PC-3 (cell line): ENCODE data around the gene SLC13A3. TPM values are rescaled to one million over a fixed set of nuclear protein-coding genes. Genes with fewer than 3 reads are reported as not detected.

ENCODE experiments used
- ATAC-seq: fragments of 200-7000 bp; cut with Tn5 transposase; 2 replicates; pipeline ENCODE4 v1.9.1; 2020; ENCODE audit warnings: mild to moderate bottlenecking, moderate library complexity
- BruUV-seq: library from RNA; stranded (reverse); fragments of 400-500 nt; replicated peaks from 2 replicates; lab custom pipeline; 2021; lab: Mats Ljungman, UMichigan
- CTCF ChIA-PET: fragments of 300-600 bp; sonication (Branson Sonifier 250); formaldehyde crosslinking; loops from one replicate; lab custom pipeline; 2022; ENCODE audit warnings: antibody characterized with exemption; lab: Charles Lee
- POLR2A ChIA-PET: fragments of 300-600 bp; sonication (Branson Sonifier 250); formaldehyde crosslinking; loops from one replicate; lab custom pipeline; 2022; ENCODE audit warnings: antibody characterized with exemption; ENCODE audit not compliant: unreplicated experiment; lab: Charles Lee
- DNase-seq: peaks from one replicate; pipeline ENCODE4 v3.0.0-alpha.2; 2015
- H2AFZ ChIP-seq: fragments of 300-600 bp; sonication (generic); 2 replicates; pipeline ENCODE4 v1.6.0; 2016; ENCODE audit warnings: antibody characterized with exemption, low read length
- H3F3A ChIP-seq: fragments of 300-600 bp; sonication (generic); one replicate; pipeline ENCODE4 v1.6.0; 2017; ENCODE audit warnings: antibody characterized with exemption, low read length, control low read depth, mild to moderate bottlenecking; ENCODE audit not compliant: unreplicated experiment
- H3K27ac ChIP-seq: fragments of 300-600 bp; sonication (generic); 2 replicates; pipeline ENCODE4 v1.5.1; 2016; ENCODE audit warnings: mild to moderate bottlenecking, low read length
- H3K27me3 ChIP-seq: fragments of 300-600 bp; sonication (generic); 2 replicates; pipeline ENCODE4 v1.6.1; 2016; ENCODE audit warnings: low read length, mixed read lengths
- H3K36me3 ChIP-seq: fragments of 300-600 bp; sonication (generic); 2 replicates; pipeline ENCODE4 v1.6.1; 2016; ENCODE audit warnings: low read depth, mixed run types, low read length, mixed read lengths
- H3K4me1 ChIP-seq: fragments of 300-600 bp; sonication (generic); 2 replicates; pipeline ENCODE4 v1.5.1; 2016; ENCODE audit warnings: low read length; ENCODE audit not compliant: insufficient read depth
- H3K4me2 ChIP-seq: fragments of 300-600 bp; sonication (generic); 2 replicates; pipeline ENCODE4 v1.6.0; 2016; ENCODE audit warnings: low read length
- H3K4me3 ChIP-seq: fragments of 300-600 bp; sonication (generic); 2 replicates; pipeline ENCODE4 v1.5.1; 2016; ENCODE audit warnings: mild to moderate bottlenecking, low read length, mixed read lengths
- H3K79me2 ChIP-seq: fragments of 300-600 bp; sonication (generic); 2 replicates; pipeline ENCODE4 v1.6.1; 2017; ENCODE audit warnings: low read length, mixed read lengths
- H3K9ac ChIP-seq: fragments of 300-600 bp; sonication (generic); 2 replicates; pipeline ENCODE4 v1.6.0; 2016; ENCODE audit warnings: mild to moderate bottlenecking, low read length
- H3K9me2 ChIP-seq: fragments of 300-600 bp; sonication (generic); replicated peaks from 2 replicates; pipeline ENCODE4 v1.6.1; 2016; ENCODE audit warnings: mixed run types, low read length, mixed read lengths
- H3K9me3 ChIP-seq: fragments of 300-600 bp; sonication (generic); 2 replicates; pipeline ENCODE4 v1.6.1; 2016; ENCODE audit warnings: low read length, mixed read lengths
- H4K20me1 ChIP-seq: fragments of 300-600 bp; sonication (generic); 2 replicates; pipeline ENCODE4 v1.6.1; 2016; ENCODE audit warnings: low read length, mixed read lengths
- EZH2 ChIP-seq: fragments of 300-600 bp; sonication (generic); IDR thresholded peaks from one replicate; pipeline ENCODE4 v1.6.1; 2017; ENCODE audit warnings: antibody characterized with exemption, mild to moderate bottlenecking, low read length; ENCODE audit not compliant: unreplicated experiment
- EZH2phosphoT487 ChIP-seq: fragments of 300-600 bp; sonication (generic); IDR thresholded peaks from 2 replicates; pipeline ENCODE4 v1.6.1; 2018; ENCODE audit warnings: mild to moderate bottlenecking, antibody characterized with exemption, low read length, borderline replicate concordance
- intact Hi-C: fragments of 100-400 bp; cut with micrococcal nuclease; formaldehyde crosslinking; loops from 2 replicates; pipeline ENCODE4 v1.9.0; 2023
- total RNA-seq: library from RNA; depleted of rRNA; stranded (reverse); fragments of >200 nt; gene quantifications from 2 replicates; pipeline ENCODE4 v1.2.3, GENCODE V29; 2014
- TF ChIP-seq, protein P1 (sequence below): fragments of 300-600 bp; sonication (generic); conservative IDR thresholded peaks from 2 replicates; pipeline ENCODE4 v1.5.1; 2017; ENCODE audit warnings: antibody characterized with exemption, low read depth, mild to moderate bottlenecking, low read length

Gene SLC13A3
- total RNA-seq, 1 experiment from 2014 or later, result not detected

DNA sequence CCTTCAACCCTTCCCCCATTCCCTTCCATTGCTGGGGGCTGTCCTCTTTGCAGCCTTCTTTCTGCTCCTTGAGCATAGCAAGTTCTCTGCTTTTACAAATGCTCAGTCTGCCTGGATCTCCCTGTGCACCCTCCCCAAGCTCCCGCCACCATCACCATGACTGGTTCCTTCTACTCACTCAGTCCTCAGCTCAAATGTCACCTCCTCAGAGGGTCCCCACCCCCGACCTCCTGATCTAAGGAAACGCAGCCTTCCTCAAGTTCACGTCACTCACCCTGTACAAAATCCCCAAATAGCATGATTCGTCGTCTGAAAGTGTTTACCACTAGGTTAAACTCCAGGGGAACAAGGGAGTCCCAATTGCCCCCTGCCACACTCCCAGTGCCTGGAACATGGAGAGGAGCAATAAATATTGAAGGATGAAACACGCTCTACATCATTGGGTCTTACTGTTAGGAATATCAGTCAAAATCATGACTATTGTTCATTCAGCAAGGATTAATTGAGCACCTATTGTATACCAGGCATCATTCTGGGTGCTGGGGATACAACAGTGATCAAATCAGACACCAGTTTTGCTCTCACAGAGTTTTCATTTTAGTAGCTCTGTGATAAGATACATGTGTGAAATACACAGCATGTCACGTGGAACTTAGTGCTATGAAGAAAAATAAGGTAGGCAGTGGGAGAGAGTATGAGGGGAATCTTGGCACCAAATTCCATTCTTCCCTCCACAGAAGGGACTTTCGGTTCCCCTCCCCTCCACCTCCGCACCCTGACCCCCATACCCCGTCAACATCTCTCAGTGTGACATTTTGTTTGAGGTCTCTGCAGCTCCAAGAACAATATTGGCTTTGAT lies 22.4 kb upstream of the SLC13A3 start:
- Histone ChIP-seq H3K27me3 (no peaks in the 10 kb centered on the region), H4K20me1 (no peaks in the 10 kb centered on the region), H3F3A (no peaks in the 10 kb centered on the region), H3K4me3 (no peak overlapping the region), H3K27ac (no peak overlapping the region), H3K4me2 (no peak overlapping the region), H3K9me2 (no peaks in the 10 kb centered on the region), H3K79me2 (no peaks in the 10 kb centered on the region), H3K36me3 (no peaks in the 10 kb centered on the region), H3K4me1 (no peaks in the 10 kb centered on the region), H3K9ac (no peak overlapping the region), H2AFZ (no peak overlapping the region), H3K9me3 (peaks cover 12% of the 10 kb centered on the region)
- ChIA-PET CTCF (no interaction called here), POLR2A (no interaction called here)
- DNase-seq, result no peak
- no peak for ATAC-seq
- TF ChIP-seq, protein P1, sequence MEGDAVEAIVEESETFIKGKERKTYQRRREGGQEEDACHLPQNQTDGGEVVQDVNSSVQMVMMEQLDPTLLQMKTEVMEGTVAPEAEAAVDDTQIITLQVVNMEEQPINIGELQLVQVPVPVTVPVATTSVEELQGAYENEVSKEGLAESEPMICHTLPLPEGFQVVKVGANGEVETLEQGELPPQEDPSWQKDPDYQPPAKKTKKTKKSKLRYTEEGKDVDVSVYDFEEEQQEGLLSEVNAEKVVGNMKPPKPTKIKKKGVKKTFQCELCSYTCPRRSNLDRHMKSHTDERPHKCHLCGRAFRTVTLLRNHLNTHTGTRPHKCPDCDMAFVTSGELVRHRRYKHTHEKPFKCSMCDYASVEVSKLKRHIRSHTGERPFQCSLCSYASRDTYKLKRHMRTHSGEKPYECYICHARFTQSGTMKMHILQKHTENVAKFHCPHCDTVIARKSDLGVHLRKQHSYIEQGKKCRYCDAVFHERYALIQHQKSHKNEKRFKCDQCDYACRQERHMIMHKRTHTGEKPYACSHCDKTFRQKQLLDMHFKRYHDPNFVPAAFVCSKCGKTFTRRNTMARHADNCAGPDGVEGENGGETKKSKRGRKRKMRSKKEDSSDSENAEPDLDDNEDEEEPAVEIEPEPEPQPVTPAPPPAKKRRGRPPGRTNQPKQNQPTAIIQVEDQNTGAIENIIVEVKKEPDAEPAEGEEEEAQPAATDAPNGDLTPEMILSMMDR, result no peak
- TF ChIP-seq EZH2 (no peak), EZH2phosphoT487 (no peak)
- intact Hi-C loops, result no loop called here
- no TSS peak for BruUV-seq

DNA sequence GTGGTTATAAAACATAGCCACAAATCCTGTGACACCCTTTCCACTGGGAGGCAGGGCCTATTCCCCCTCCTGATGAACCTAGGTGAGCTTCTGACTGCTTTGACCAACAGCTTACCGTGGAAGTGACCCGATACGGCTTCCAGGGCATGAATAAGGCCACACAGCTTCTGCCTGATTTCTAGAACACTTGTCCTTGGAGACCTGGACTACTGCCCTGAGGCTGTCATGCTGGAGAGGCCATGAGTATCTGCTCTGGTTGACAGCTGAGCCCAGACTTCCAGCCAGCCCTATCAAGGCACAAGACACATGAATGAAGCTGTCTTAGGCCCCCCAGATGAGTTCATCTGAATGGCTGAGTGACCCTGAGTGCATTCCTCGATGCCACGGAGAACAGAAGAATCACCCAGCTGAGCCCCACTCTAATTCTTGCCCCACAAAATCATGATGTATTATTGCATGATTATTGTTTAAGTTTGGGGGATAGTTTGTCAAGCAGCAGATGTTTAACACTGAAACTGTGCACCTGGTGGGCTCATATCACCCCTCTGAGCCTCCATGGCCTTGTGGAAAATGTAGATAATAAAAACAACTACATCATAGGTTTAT lies 21.4 kb upstream of the SLC13A3 start:
- no peaks in the 10 kb centered on the region for H3K4me1 ChIP-seq
- ATAC-seq, result no peak
- no peaks in the 10 kb centered on the region for H3K9me2 ChIP-seq
- H3K79me2 ChIP-seq, result no peaks in the 10 kb centered on the region
- H3K27ac ChIP-seq, result no peak overlapping the region
- H3K36me3 ChIP-seq, result no peaks in the 10 kb centered on the region
- no peaks in the 10 kb centered on the region for H3F3A ChIP-seq
- H3K4me2 ChIP-seq, result no peak overlapping the region
- intact Hi-C loops, result no loop called here
- ChIA-PET POLR2A (no interaction called here), CTCF (no interaction called here)
- no peaks in the 10 kb centered on the region for H3K27me3 ChIP-seq
- DNase-seq, result no peak
- no peaks in the 10 kb centered on the region for H4K20me1 ChIP-seq
- peaks cover 12% of the 10 kb centered on the region for H3K9me3 ChIP-seq
- H3K4me3 ChIP-seq, result no peak overlapping the region
- H3K9ac ChIP-seq, result no peak overlapping the region
- TF ChIP-seq, protein P1, result no peak
- no TSS peak for BruUV-seq
- no peak overlapping the region for H2AFZ ChIP-seq
